Activated naive CD4-positive, alpha-beta T cell treated with anti-CD3 and anti-CD28 coated beads, Interleukin-2, amount 50 U/mL, for 24 hours (primary cell): ENCODE results near the gene MYH9.

Experiments
- H3K27ac Mint-ChIP-seq: one replicate; pipeline ENCODE4 v1.8.0; 2021; ENCODE audit warnings: mild to moderate bottlenecking, mixed read lengths
- H3K27me3 Mint-ChIP-seq: one replicate; pipeline ENCODE4 v1.8.0; 2021; ENCODE audit warnings: mixed read lengths
- H3K36me3 Mint-ChIP-seq: one replicate; pipeline ENCODE4 v1.8.0; 2021; ENCODE audit warnings: mixed read lengths
- H3K4me1 Mint-ChIP-seq: one replicate; pipeline ENCODE4 v1.8.0; 2021; ENCODE audit warnings: mixed read lengths
- H3K4me3 Mint-ChIP-seq: one replicate; pipeline ENCODE4 v1.8.0; 2021; ENCODE audit warnings: mild to moderate bottlenecking, mixed read lengths
- H3K9me3 Mint-ChIP-seq: one replicate; pipeline ENCODE4 v1.8.0; 2021; ENCODE audit warnings: mixed read lengths

MYH9 gene

DNA sequence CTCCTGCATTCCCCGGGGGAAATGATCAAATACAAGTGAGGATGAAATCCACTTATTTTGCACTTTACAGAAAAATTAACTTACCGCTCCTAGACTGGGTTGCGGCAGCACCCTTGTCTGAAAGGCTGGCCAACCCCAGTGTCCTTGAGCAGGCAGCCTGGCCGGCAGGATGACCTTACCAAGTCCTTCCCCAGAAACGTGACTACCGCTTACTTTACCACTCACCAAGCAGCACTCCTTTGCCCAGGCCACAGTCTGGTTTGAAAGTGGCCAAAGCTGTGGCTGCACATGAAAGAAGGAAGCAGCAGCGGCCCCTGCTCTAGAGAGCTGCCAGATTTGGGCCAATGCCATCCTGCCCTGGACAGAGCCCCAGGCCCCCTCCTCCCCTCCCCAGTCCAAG, 20.3 kb downstream of the MYH9 start:
- peak overlapping the region; percentile 81 for H3K4me3 Mint-ChIP-seq
- H3K27me3 Mint-ChIP-seq: no peaks in the 10 kb centered on the region
- H3K36me3 Mint-ChIP-seq: peaks cover 15% of the 10 kb centered on the region
- H3K9me3 Mint-ChIP-seq: no peaks in the 10 kb centered on the region
- peaks cover 98% of the 10 kb centered on the region for H3K4me1 Mint-ChIP-seq
- peak overlapping the region; percentile 95 for H3K27ac Mint-ChIP-seq

DNA sequence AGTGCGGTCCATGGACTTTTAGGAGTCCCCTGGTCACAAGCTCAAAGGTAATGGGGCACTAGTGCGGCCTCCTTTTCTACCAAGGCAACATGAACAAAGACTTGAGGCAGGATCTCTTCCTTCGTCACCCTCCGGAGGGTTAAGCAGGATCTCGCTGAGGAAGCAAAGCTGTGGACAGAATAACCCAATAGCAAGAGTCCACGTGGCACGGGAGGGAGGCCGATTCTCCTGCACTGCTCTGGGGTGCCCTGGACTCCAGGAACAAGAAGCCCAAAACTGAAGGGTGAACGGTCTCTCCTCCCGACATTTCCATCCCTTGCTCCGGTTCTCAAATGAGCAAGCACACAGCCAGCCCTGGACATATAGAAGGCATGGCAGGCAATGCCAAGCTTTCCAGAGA, 20.7 kb downstream of the MYH9 start:
- Mint-ChIP-seq H3K9me3 (no peaks in the 10 kb centered on the region), H3K4me3 (peak overlapping the region; percentile 81), H3K27ac (peak overlapping the region; percentile 95), H3K4me1 (peaks cover 98% of the 10 kb centered on the region), H3K27me3 (no peaks in the 10 kb centered on the region), H3K36me3 (peaks cover 15% of the 10 kb centered on the region)

DNA sequence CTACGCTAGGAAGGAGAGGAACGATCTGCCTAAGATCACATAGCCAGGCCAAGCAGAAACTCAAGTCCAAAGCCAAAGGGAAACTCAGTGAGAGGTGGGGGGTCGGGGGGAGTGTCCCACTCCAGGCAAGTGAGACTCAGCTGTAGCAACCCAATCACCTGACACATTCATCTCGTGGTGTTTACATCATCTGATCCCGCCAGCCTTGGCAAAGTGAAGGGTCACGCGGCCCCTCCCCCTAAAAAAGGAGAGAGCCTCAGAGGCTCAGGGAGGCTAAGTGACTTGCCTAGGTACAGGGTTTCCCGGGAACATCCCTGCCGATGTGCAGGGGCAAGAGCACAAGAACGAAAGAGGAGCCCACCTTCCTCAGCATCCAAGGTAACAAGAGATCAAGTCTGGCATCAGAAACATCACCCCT, 21.5 kb downstream of the MYH9 start:
- H3K27ac Mint-ChIP-seq: peak overlapping the region; percentile 95
- H3K36me3 Mint-ChIP-seq: peaks cover 16% of the 10 kb centered on the region
- H3K9me3 Mint-ChIP-seq: no peaks in the 10 kb centered on the region
- peak overlapping the region; percentile 81 for H3K4me3 Mint-ChIP-seq
- no peaks in the 10 kb centered on the region for H3K27me3 Mint-ChIP-seq
- peaks cover 98% of the 10 kb centered on the region for H3K4me1 Mint-ChIP-seq

DNA sequence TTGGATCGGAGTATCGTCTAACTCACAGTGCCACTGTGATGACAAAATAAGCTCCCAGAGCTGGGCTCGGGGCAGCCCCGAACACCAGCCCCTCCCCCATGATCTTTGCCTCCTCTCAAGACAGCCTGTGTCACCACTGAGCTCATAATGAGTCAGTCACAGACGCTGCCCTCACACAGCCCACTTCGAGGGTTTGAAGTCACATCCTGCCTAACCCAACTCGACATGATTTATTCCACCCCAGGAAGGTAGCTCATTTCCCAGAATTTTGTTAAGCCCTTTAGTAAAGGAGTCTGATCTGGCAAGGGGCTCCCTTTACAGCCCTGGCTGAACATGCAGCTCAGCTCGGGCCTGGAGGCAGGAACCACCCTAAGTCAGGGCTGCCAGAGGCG, 22.8 kb downstream of the MYH9 start:
- peak overlapping the region; percentile 78 for H3K4me3 Mint-ChIP-seq
- H3K36me3 Mint-ChIP-seq: peaks cover 11% of the 10 kb centered on the region
- no peaks in the 10 kb centered on the region for H3K9me3 Mint-ChIP-seq
- peak overlapping the region; percentile 95 for H3K27ac Mint-ChIP-seq
- H3K27me3 Mint-ChIP-seq: no peaks in the 10 kb centered on the region
- peaks cover 96% of the 10 kb centered on the region for H3K4me1 Mint-ChIP-seq

DNA sequence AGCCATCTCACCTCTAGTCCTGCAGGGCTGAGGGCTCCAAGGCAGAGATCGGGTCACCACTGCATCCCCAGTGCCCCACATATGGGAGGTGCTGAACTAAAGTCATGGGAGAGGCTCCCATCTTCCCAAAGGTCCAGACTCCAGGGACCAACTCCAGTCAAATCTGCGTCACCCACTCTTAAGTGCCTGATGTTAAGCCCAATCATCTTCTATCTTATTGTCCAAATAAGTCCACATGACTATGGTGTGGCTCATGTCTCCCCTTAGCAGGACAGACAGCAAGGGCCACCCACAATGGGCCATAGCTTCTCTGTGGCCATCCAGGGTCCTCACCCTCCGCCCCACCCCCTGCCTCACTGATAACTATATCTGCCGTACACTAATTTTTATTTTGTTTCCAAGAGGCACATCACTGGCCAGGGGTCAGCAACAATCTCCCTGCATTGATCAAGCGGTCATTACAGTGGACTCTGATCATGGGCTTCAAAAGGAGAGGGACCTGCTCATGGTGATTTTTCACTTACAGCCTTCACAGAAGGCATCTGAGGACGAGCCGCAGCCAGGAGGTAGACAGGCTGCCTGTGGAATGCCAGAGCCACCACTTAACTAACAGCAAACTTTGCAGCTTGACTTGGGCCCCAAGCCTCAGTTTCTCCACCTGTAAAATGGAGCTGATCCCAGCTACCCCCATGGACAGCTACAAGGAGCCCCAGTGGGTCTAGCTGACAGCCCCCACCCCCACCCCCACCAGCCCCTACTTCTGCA, 23.3 kb downstream of the MYH9 start:
- H3K4me3 Mint-ChIP-seq: peak overlapping the region; percentile 78
- H3K27ac Mint-ChIP-seq: peak overlapping the region; percentile 95

DNA sequence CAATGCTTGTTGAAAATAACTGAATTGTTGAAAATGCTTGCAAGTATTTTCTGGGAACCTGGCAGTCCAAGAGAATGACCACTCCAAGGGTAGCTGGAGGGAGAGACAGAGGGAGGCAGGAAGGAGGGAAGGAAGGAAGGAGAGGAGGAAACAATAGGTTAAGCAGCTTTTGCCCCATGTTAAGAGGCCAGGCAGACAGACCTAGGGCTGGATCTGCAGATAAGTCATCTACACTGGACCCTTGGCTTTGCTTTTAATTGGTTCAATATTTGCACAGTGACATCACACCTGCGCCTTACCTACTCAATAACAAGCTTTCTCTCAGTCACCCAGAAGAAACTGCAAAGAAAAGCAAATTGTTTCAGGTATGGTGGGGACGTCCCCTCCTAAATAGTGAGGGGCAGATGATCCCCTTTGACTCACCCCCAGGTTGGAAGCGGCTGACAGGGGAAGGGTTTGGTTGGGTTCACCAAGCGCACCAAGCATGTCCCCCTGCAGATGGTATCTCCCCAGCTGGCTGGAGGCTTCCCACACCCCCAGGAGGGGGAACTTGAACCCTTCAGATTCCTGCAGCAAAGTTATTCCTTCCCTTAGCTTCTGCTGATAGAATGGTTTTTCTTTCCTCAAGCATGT, 24.3 kb downstream of the MYH9 start:
- H3K36me3 Mint-ChIP-seq: peaks cover 21% of the 10 kb centered on the region
- H3K4me1 Mint-ChIP-seq: peaks cover 96% of the 10 kb centered on the region
- peak overlapping the region; percentile 95 for H3K27ac Mint-ChIP-seq
- peak overlapping the region; percentile 78 for H3K4me3 Mint-ChIP-seq
- H3K27me3 Mint-ChIP-seq: no peaks in the 10 kb centered on the region
- no peaks in the 10 kb centered on the region for H3K9me3 Mint-ChIP-seq

More for the DNA sequence above, 23.3 kb downstream of the MYH9 start:
- no peaks in the 10 kb centered on the region for H3K9me3 Mint-ChIP-seq
- H3K27me3 Mint-ChIP-seq: no peaks in the 10 kb centered on the region
- H3K36me3 Mint-ChIP-seq: peaks cover 11% of the 10 kb centered on the region
- peaks cover 96% of the 10 kb centered on the region for H3K4me1 Mint-ChIP-seq

DNA sequence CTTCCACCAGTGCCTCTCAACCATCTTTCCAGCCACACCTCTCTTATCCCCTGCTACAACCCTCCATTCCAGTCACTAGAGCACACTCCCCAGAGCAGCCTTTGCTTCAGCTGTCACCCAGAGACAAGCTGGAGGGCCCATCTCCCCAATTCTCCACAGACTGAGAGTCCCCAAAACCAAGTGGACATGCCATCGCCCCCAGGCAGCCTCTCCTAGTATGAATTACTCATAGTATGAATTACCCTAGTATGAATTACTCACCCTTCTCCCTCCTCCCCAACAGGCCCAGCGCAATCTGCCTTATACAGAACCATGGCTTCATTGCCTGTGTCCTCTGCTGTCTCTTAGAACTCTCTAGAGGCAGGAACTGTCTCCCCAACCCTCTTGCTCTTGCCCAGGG, 24.8 kb downstream of the MYH9 start:
- H3K36me3 Mint-ChIP-seq: peaks cover 21% of the 10 kb centered on the region
- H3K27ac Mint-ChIP-seq: peak overlapping the region; percentile 95
- no peaks in the 10 kb centered on the region for H3K27me3 Mint-ChIP-seq
- peaks cover 94% of the 10 kb centered on the region for H3K4me1 Mint-ChIP-seq
- no peaks in the 10 kb centered on the region for H3K9me3 Mint-ChIP-seq
- H3K4me3 Mint-ChIP-seq: peak overlapping the region; percentile 78

DNA sequence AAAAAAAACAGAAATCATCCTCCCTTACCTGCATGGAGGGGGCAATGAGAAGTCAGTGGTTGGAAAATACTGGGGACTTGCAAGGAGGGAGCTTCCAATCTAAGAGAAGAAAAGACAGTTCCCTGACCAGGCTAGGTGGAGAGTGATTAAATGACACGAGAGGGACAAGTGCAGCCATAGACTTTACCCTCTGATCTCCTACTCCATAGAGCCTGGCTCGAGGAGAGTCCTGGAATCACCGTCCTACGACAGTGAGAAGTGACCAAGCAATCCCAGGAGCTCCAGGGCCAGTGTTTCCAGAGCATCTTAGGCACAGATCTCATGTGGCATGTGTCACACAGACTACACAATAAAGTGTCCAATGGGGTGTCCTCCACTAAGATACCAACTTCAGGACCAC, 25.7 kb downstream of the MYH9 start:
- Mint-ChIP-seq H3K9me3 (no peaks in the 10 kb centered on the region), H3K4me1 (peaks cover 94% of the 10 kb centered on the region), H3K36me3 (peaks cover 21% of the 10 kb centered on the region), H3K27me3 (no peaks in the 10 kb centered on the region), H3K27ac (peak overlapping the region; percentile 95), H3K4me3 (peak overlapping the region; percentile 78)

DNA sequence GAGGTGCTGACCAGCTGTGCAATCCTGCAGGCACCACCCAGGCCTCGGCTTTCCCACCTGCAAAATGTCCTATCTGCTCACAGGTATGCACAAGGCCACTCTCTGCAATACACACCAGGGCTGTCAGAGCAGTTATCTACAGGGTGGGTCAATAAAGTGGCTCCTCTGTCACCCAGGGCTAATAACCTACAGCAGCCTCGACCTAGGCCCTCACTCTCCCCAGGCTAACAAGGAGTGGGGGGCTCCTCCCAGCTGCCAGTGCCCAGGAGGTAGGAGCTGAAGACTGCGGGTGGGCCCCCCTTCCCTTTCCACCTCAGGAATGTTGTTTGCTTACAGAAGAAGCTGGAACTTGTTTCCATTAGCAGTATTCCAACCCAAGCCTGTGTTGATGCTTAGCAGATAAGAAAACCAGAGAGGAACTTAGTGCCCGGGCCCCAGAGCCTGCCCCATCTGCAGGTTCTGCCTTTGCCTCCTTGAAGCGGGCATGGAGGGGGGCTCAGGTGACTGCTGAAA, 26.8 kb downstream of the MYH9 start:
- H3K27ac Mint-ChIP-seq: peak overlapping the region; percentile 95
- peaks cover 92% of the 10 kb centered on the region for H3K4me1 Mint-ChIP-seq
- peaks cover 18% of the 10 kb centered on the region for H3K36me3 Mint-ChIP-seq
- H3K27me3 Mint-ChIP-seq: no peaks in the 10 kb centered on the region
- H3K4me3 Mint-ChIP-seq: peak overlapping the region; percentile 58
- no peaks in the 10 kb centered on the region for H3K9me3 Mint-ChIP-seq

DNA sequence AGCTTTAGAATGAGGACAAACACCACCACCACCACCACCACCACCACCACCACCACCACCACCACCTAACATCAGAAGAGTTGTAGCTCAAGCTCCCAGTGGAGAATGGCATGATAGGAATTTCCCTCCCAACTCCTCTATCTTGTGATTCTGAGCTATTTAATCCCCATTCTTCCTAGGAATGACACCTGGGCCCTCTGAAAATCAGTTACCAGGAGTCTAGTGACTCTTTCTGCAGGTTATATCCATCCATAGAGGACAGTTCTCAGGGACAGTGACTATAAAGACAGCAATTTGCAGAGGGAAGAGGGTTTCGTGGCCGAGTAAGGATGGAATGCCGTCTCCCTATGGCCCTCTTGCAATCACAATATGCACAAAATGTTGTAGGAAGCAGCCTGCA, 27.8 kb downstream of the MYH9 start:
- H3K36me3 Mint-ChIP-seq: peaks cover 20% of the 10 kb centered on the region
- H3K4me1 Mint-ChIP-seq: peaks cover 94% of the 10 kb centered on the region
- no peaks in the 10 kb centered on the region for H3K9me3 Mint-ChIP-seq
- H3K4me3 Mint-ChIP-seq: no peak overlapping the region
- no peaks in the 10 kb centered on the region for H3K27me3 Mint-ChIP-seq
- peak overlapping the region; percentile 83 for H3K27ac Mint-ChIP-seq

DNA sequence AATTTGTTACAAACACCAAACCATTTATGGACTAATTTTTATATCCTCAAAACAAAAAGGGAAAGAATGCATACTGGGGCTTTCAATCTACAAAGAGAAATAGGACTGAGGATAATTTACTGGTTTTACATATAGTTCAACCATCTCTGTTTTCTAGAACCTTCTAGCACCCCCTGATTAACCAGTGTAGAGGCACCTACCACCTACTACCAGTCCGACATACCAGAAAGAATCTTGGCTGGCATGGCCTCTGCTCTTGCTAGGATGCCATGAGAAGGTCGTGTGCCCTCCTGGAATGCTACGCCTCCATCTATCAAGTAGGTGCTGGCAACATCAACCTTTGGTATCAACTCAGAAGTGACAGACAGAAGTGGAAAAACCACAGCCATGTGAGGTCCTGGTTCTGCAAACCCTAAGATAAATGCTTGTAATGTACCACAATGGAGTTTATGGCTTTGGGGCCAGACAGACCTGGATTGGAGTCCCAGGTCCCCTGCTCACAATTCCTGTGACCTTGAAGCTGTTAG, 28.2 kb downstream of the MYH9 start:
- H3K27me3 Mint-ChIP-seq: no peaks in the 10 kb centered on the region
- H3K27ac Mint-ChIP-seq: peak overlapping the region; percentile 98
- peak overlapping the region; percentile 81 for H3K4me3 Mint-ChIP-seq
- no peaks in the 10 kb centered on the region for H3K9me3 Mint-ChIP-seq
- peaks cover 94% of the 10 kb centered on the region for H3K4me1 Mint-ChIP-seq
- H3K36me3 Mint-ChIP-seq: peaks cover 20% of the 10 kb centered on the region

DNA sequence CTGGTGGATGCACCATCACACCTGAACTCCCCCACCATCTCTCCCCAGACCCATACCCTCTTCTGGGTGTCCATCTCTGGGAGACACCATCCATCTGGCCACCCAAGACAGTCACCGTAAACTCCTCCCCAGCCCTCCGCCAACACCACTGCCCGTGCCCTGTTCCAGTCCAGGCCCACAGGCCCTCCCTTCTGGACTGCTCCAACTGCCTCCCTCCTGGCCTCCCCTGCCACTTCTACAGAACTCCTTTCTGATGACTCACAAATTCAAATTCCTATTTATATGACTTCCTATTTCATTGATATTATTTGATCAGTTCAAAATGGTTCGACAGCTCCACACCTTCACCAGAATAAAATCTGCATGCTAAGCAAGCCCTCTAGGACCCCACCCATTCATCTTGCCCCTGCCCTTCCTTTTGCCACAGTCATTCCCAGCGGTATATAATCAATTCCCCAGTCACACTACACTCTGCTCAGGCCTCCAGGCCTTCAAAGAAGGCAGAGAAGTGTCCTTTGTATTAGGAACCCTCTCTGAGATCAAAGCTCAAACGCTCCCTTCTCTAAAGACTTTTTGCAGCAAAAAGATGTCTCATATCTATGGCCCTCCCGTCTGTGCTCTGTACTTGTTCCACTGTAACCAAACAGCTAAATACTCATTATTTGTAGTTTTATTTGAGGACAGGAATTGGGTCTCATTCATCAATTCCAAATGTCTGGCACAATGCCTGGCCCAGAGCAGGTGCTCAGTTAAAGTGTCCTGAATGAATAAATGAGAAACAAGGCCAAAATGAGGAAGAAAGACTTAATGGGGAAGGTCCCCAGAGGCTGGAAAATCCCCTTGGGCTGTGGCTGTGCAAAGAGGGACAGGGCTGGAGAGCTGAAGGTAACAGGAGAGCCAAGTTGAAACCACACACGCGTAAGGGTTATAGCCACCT, 29.0 kb downstream of the MYH9 start:
- Mint-ChIP-seq H3K27ac (peak overlapping the region; percentile 98), H3K27me3 (no peaks in the 10 kb centered on the region), H3K36me3 (peaks cover 19% of the 10 kb centered on the region), H3K4me3 (peak overlapping the region; percentile 81), H3K9me3 (no peaks in the 10 kb centered on the region), H3K4me1 (peaks cover 94% of the 10 kb centered on the region)

DNA sequence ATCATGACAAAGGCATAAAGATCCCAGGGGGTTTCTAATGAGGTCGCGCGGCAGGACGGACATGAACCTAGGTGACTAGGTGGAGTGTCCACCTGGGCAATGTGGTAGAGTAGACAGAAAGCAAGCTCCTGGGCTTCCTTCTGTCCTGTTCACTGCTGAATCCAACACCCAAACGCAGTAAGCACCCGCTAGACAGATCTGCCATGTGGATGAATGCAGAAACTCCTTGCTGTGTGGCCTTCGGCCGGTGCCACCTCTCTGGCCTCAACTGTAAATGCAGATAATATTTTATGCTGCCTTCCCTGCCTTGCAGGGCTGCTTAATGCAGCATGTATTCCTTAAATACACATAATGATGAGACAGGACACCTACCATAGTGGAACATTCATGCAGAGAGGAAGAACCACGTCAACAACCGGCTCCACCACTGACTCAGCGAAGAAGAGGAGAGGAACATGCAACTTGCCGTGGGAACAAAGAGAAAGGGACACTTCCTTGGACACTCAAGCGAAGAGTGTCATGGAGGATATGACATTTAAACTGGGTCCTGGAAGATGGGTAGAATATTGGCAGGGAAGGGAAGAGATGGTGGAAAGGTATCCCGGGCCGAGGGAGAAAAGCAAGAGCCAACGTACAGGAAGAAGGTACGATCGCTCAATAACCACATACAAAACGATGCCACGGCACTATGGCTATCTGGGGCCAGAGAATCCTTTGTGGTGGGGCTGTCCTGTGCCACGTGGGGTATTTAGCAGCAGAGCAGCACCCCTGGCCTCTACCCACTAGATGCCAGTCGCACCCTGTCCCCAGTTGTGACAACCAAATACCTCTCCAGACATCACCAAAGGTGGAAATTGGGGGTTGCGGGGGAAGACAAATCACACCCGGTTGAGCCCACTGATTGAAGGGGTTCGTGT, 30.8 kb downstream of the MYH9 start:
- H3K4me1 Mint-ChIP-seq: peaks cover 94% of the 10 kb centered on the region
- peak overlapping the region; percentile 86 for H3K4me3 Mint-ChIP-seq
- no peaks in the 10 kb centered on the region for H3K9me3 Mint-ChIP-seq
- peak overlapping the region; percentile 96 for H3K27ac Mint-ChIP-seq
- peaks cover 14% of the 10 kb centered on the region for H3K36me3 Mint-ChIP-seq
- no peaks in the 10 kb centered on the region for H3K27me3 Mint-ChIP-seq

DNA sequence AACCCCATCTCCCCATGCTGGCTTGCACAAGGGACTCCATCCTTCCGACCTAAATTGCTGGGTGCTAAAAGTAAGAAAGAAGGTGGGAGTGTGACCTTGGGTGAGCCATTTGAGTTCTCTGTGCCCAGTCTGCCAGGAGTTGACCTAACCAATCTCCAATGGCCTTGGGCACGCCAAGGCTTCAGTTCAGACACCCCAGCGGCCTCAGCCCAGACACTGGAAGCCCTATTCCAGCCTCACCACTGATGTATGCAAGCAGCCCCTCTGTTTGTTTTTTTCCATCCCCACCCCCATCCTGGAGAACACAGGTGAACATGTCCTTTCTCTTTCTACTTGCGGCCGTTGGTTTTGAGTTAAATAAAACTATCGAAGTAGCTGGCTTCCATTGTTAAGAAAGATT, 31.9 kb downstream of the MYH9 start:
- Mint-ChIP-seq H3K36me3 (peaks cover 12% of the 10 kb centered on the region), H3K9me3 (no peaks in the 10 kb centered on the region), H3K4me1 (peaks cover 94% of the 10 kb centered on the region), H3K27ac (peak overlapping the region; percentile 94), H3K27me3 (no peaks in the 10 kb centered on the region), H3K4me3 (peak overlapping the region; percentile 86)
